Calu3 (cell line): Measurements from ENCODE around the gene DCTN5. TPM values are rescaled to one million over a fixed set of nuclear protein-coding genes. Genes with fewer than 3 reads are reported as not detected.
"Not testable (repeated sequence)": the region's sequence is repeated elsewhere in the genome, so short reads cannot be mapped to it uniquely, and the experiment has no call there.

Experiments
- BruUV-seq: library from RNA; stranded (reverse); fragments of 400-500 nt; replicated peaks from 2 replicates; lab custom pipeline; 2021; lab: Mats Ljungman, UMichigan
- CTCF ChIA-PET: fragments of 300-600 bp; sonication (Branson Sonifier 250); formaldehyde crosslinking; loops from one replicate; lab custom pipeline; 2022; ENCODE audit warnings: antibody characterized with exemption; lab: Charles Lee
- DNase-seq: peaks from one replicate; pipeline ENCODE4 v3.0.0; 2022
- H3K27ac Mint-ChIP-seq: one replicate; pipeline ENCODE4 v1.8.0; 2022; ENCODE audit warnings: mixed read lengths; ENCODE audit not compliant: unreplicated experiment
- H3K27me3 Mint-ChIP-seq: one replicate; pipeline ENCODE4 v1.8.0; 2022; ENCODE audit warnings: mixed read lengths; ENCODE audit not compliant: unreplicated experiment
- H3K36me3 Mint-ChIP-seq: one replicate; pipeline ENCODE4 v1.8.0; 2022; ENCODE audit warnings: mild to moderate bottlenecking, moderate library complexity, mixed read lengths; ENCODE audit not compliant: insufficient read depth, unreplicated experiment
- H3K4me1 Mint-ChIP-seq: one replicate; pipeline ENCODE4 v1.8.0; 2022; ENCODE audit warnings: mild to moderate bottlenecking, low read depth, mixed read lengths; ENCODE audit not compliant: unreplicated experiment
- H3K4me3 Mint-ChIP-seq: one replicate; pipeline ENCODE4 v1.8.0; 2022; ENCODE audit warnings: mild to moderate bottlenecking, low read depth, moderate library complexity, mixed read lengths; ENCODE audit not compliant: unreplicated experiment
- H3K9me3 Mint-ChIP-seq: one replicate; pipeline ENCODE4 v1.8.0; 2022; ENCODE audit warnings: low read depth, mixed read lengths; ENCODE audit not compliant: unreplicated experiment
- CTCF ChIP-seq: fragments of 200-600 bp; IDR thresholded peaks from one replicate; pipeline ENCODE4 v1.8.0; 2022; ENCODE audit warnings: antibody characterized with exemption; ENCODE audit not compliant: unreplicated experiment
- intact Hi-C: fragments of 100-400 bp; cut with micrococcal nuclease; formaldehyde crosslinking; loops from one replicate; pipeline ENCODE4 v1.10.0; 2022; ENCODE audit not compliant: unreplicated experiment
- total RNA-seq: library from RNA; stranded (reverse); gene quantifications from 2 replicates; pipeline ENCODE4 v1.2.3, GENCODE V29; 2022

The DCTN5 gene
- total RNA-seq, 1 experiment from 2014 or later: 155 TPM

- no TSS peak for BruUV-seq
- no peak for TF ChIP-seq CTCF
- DNase-seq: peak; percentile 62
- peak overlapping the region; percentile 16 for H3K27ac Mint-ChIP-seq
- CTCF ChIA-PET: interaction anchor here (1.2 to 1.8 kb wide), 2 partner anchors 16 to 32 kb away, joined by 3 to 6 read pairs; no protein-coding TSS in a partner anchor
- peaks cover 3% of the 10 kb centered on the region for H3K27me3 Mint-ChIP-seq
- H3K4me1 Mint-ChIP-seq: peaks cover 11% of the 10 kb centered on the region
- H3K4me3 Mint-ChIP-seq: peak overlapping the region; percentile 47
- H3K9me3 Mint-ChIP-seq: no peaks in the 10 kb centered on the region
- intact Hi-C loops: no loop called here
- peaks cover 5% of the 10 kb centered on the region for H3K36me3 Mint-ChIP-seq
These were observed 70.5 kb downstream of the DCTN5 start for GRCh38 chr16:23711785-23712184.

GRCh38 chr16:23712976-23713375 lies 71.7 kb downstream of the DCTN5 start, which contains the start of gene ERN2:
TSS of gene ERN2 (minus strand) at chr16:23713222. CDS start at chr16:23713187, 35 bp downstream.
- no peak for TF ChIP-seq CTCF
- CTCF ChIA-PET: interaction anchor here (0.6 to 1.2 kb wide), 3 partner anchors 12 to 33 kb away, joined by 3 to 4 read pairs (median 4); no protein-coding TSS in a partner anchor
- H3K27ac Mint-ChIP-seq: peak within 1 kb of the TSS; percentile 16
- no TSS peak for BruUV-seq
- H3K36me3 Mint-ChIP-seq: peaks cover 5% of the 10 kb centered on the region
- peak; percentile 35 for DNase-seq
- H3K4me1 Mint-ChIP-seq: peaks cover 11% of the 10 kb centered on the region
- H3K9me3 Mint-ChIP-seq: no peaks in the 10 kb centered on the region
- peaks cover 15% of the 10 kb centered on the region for H3K27me3 Mint-ChIP-seq
- H3K4me3 Mint-ChIP-seq: peak within 1 kb of the TSS; percentile 47
- intact Hi-C loops: no loop called here

GRCh38 chr16:23716484-23716883 lies 75.2 kb downstream of the DCTN5 start:
- no peaks in the 10 kb centered on the region for H3K9me3 Mint-ChIP-seq
- H3K27ac Mint-ChIP-seq: no peak overlapping the region
- peaks cover 9% of the 10 kb centered on the region for H3K4me1 Mint-ChIP-seq
- intact Hi-C loops: no loop called here
- no peak for TF ChIP-seq CTCF
- BruUV-seq: no TSS peak
- H3K36me3 Mint-ChIP-seq: no peaks in the 10 kb centered on the region
- DNase-seq: no peak
- CTCF ChIA-PET: interaction anchor here (0.7 kb wide), 1 partner anchor 575 kb away, joined by 3 read pairs; no protein-coding TSS in a partner anchor
- H3K4me3 Mint-ChIP-seq: no peak overlapping the region
- peaks cover 15% of the 10 kb centered on the region for H3K27me3 Mint-ChIP-seq

- Mint-ChIP-seq H3K4me1 (peaks cover 12% of the 10 kb centered on the region), H3K27me3 (peaks cover 15% of the 10 kb centered on the region)
- BruUV-seq, intact Hi-C loops, H3K9me3 Mint-ChIP-seq, DNase-seq, H3K36me3 Mint-ChIP-seq, H3K27ac Mint-ChIP-seq, CTCF ChIA-PET, H3K4me3 Mint-ChIP-seq: not testable (repeated sequence)
These were observed 81.5 kb downstream of the DCTN5 start for GRCh38 chr16:23722613-23723240.
